Cortex of kidney (tissue), 1 donor: Measurements from ENCODE around the gene AKT1.

Source experiments
- DNase-seq: peaks from one replicate; lab custom pipeline; 2025; lab: John Stamatoyannopoulos, UW

Gene AKT1

DNA sequence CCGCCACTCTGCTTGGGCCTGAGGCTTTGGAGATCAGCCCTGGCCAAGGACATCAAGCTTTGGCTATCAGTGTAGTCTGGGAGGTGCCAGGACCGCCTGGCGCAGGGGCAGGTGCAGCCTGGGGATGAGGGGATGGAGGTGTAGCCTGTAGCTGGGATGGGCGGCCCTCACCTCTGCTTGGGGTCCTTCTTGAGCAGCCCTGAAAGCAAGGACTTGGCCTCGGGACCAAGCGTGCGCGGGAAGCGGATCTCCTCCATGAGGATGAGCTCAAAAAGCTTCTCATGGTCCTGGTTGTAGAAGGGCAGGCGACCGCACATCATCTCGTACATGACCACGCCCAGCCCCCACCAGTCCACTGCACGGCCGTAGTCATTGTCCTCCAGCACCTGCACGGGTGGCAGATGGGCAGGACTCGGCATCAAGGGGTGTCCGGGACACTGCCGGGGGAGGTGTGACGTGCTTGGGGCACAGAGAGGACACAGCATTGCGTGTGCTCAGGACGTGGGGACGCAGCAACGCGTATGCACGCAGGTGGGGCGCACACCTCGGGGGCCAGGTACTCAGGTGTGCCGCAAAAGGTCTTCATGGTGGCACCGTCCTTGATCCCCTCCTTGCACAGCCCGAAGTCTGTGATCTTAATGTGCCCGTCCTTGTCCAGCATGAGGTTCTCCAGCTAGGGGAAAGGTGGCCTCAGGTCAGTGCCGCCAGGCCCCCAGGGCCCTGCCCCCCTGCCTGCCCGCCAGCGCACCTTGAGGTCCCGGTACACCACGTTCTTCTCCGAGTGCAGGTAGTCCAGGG, 22.6 kb downstream of the AKT1 start:
- DNase-seq, result no peak

DNA sequence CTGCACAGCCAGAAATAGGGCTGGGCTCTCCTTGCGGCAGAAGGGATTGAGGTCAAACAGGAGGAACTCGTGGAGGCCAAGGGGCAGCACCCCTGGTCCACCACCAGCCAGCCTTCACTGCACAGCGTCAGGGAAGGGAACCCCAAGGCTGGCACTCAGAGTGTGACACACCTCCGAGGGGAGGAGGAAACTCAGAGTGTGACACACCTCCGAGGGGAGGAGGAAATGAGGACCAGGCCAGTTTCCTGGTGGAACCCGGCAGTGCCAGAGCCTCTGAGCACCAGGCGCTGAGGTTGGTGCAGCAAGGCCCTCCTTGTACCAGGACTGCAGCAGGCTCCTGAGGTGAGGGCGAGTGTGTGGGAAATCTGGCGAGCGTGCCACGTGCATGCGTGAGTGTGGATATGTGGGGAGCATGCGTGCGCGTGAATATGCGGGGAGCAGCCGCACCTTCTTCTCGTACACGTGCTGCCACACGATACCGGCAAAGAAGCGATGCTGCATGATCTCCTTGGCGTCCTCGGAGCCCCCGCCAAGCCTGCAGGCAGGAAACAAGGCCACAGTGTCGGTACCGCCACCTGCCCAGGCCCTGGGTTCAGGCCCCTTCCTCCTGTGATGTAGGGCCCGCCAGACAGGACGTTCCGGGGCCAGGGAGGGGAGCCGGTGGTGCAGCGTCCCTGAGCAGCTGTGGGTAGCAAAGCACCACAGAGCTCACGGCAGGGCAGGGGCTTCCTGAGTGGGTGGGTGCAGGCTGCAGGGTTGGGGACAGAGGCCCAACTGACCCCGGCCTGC, 23.4 kb downstream of the AKT1 start:
- DNase-seq, result no peak

DNA sequence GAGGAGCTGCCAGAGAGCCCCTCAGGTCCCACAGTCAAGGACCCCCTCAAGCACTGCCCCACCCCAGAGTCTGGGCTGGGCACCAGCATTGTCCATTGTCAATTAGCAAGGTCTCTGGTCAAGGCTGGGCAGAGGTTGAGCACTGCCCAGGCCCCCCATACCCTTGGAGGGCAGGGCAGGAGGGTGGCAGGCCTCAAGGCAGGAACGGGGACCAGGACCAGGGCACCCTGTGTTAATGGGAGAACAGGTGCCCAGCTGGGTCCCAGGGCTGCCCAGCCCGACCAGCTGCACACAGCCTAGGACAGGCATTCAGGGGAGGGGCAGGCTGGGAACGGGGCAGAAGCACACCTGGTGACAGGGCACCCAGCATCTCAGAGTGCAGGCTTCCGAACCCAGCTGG, 24.2 kb downstream of the AKT1 start:
- no peak for DNase-seq

DNA sequence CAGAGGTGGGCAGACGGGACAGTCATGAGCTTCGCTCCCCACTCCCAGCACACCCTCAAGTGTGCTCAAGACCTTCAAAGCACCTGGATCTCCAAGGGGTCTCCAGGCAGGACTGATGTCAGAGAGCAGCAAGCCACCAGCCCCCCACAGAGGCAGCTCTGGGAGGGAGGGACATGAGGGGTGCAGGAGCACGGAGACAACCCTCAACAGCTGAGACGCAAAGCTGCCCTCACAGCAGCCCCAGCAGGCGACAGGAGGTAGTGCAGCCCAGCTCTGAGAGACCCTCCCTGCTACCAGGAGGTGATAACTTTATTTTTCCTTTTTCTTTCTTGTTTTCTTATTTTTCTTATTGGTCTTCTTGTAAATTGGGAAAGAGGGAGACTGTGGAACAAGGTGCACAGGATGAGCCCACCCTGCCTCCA, 24.7 kb downstream of the AKT1 start:
- no peak for DNase-seq

DNA sequence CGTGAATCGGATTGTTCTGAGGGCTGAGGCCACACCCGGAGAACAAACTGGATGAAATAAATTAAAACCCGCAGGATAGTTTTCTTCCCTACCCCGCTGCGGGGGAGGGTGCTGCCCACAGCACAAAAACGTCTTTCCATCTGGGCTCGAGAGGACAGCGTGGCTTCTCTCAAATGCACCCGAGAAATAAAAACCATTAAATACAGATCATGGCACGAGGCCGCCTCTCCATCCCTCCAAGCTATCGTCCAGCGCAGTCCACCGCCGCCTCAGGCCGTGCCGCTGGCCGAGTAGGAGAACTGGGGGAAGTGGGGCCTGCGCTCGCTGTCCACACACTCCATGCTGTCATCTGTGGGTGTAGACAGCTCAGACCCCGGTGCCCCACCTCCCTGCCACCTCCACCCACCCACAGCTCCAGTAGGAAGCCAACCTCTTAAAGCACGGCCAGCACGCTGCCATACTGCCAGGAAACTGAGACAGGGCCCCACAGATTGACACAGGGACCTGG, 25.4 kb downstream of the AKT1 start:
- no peak for DNase-seq

DNA sequence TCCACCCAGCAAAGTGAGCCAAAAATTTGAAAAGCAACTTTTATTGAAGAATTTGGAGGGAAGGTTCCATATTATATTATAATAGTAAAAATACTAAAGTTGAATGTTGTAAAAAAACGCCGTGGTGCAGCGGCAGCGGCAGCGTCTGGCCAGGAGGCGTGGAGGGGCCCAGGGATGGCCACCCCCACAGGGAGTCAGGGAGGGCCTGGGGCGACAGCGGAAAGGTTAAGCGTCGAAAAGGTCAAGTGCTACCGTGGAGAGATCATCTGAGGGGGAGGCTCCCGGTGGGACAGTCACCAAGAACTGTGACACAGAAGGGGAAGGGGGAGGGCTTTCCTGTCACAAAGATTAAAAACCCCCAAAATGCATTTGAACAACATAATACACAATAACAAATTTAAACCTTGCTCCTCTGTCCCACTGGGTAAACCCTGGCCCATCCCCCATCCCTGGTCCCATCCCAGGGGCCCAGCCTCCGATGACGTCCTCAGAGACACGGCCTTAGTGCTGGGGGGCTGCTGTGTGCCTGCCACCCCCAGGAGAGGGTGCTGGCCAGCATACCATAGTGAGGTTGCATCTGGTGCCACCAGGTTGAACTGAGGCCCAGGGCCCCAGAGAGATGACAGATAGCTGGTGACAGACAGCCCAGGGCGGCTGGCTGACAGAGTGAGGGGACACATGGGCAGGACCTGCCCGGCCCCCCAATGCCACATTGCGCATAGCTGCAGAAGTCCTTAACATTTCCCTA, 26.1 kb downstream of the AKT1 start:
- no peak for DNase-seq

DNA sequence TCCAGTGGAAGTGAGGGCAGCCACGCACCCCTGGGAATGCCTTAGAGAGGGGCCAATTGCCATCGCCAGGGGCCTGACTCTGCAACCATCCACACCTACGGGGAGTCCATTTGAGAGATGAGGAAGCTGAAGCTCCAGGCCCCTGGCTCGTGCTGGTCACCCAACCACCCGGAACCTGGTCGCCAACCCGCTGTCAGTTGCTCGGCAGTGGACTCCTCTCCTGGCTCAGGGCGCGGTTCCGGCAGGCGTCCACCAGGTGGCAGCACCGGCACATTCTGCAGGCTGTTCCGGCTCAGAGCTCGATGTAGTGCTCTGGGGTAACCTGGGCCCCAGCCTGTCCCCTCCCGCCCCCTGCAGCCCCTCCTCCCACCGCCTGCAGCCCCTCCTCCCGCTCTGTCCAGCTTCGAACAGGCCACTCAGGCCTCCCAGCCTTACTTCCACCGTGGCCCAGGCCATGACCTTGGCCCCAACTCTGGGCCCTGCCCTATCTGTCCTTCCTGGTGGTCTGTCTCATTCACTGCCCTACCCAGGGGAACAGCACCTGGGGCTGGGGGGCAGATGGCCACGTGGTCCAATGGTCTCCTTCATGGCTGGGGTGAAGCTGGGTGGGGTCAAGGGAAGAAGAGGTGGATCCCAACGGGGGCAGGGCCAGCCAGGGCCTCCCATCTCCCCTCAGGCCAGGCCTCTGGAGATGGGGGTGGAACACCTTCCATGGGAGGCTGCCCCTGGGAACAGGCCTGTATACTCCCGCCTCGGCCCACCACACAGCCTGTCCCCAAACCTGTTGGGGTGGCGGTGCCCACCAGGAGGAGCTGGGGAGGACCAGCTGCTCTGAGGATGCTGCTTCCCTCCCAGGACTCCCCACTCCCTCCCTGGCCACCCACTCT, 26.9 kb downstream of the AKT1 start:
- no peak for DNase-seq

DNA sequence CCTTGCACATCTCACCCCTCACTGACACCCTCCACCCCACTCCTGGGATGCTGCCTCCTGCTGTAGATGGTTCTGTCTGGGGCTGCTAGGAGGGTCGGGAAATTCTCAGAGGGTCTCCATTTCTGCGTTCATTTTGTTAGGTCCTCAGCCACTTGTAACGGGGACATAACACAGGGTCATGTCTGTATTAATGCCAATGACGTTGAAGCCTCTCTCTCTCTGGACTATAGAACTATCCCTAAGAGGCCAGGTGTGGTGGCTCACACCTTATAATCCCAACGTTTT, 28.0 kb downstream of the AKT1 start:
- DNase-seq, result no peak

DNA sequence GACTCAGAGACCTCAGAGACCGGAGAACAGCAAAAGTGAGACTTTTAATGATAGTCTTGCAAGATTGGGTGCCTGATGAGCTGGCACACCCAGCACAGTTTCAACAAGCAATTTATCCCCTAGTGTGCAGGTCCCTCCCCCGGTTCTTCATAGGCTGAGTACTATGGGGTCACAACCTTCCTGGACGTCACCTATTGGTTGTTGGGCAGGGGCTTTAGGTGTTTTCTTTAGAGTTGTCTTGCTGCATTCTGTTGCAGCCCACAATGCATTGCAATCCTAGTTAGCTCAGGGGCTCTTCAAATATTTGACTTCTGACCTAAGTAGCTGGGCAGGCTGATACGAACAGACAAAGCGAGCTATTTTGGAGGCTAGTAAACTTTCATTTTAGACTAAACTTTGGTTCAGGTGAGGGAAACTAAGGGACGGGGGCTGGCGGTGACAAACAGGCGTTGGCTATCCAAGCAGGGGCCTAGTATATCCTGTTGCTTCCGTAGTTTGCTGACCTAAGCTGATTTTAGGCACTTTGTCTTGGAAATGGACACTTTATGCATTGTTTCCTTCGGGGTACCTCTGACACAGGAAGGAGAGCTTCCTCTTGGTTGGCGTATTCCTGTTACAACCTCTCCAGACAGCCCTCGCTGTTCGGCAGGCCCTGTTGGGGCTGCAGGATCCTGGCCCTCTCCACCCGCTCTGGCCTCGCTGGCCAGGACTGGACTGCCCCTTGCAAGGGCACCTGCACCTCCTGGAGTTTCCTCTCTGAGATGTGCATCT, 28.5 kb downstream of the AKT1 start:
- DNase-seq, result no peak

DNA sequence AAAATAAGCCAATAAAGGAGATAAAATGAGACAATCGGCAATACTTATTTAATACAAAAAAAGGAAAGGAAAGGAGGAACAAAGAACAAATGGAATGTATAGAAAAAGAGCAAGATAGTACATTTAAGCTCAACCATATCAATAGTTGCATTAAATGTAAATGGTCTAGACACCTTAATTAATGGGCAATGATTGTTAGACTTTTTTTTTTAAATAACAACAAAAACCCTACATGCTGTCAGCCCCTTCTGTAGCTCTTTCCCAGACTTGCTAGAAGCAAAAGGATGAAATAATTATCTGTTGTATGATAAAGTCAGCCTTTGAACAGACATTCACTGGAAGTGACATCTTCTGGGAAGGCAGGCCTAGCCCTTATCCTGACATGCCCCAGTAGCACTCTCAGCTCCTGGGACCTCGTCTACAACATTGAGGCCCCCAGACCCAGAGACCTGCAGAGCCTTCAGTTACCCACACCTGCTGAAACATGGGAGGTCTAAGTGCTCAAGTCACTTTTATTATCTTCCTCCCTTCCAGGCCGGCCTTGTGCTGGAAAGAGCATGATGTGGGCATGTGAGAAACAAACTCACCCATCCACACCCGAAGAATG, 29.2 kb downstream of the AKT1 start:
- DNase-seq, result no peak

DNA sequence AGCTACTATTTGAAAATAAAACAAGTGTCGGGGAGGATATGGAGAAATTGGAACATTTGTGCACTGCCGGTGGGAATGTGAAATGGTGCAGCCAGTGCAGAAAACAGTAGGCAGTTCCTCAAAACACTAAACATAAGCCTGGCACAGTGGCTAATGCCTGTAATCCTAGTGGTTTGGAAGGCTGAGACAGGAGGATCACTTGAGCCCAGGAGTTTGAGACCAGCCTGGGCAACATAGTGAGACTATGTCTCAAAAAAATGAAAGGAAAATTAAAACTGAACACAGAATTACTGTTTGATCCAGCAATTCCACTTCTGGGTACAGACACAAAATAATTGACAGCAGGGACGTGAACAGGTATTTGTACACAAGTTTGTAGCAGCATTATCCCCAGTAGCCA, 30.0 kb downstream of the AKT1 start:
- DNase-seq, result no peak

DNA sequence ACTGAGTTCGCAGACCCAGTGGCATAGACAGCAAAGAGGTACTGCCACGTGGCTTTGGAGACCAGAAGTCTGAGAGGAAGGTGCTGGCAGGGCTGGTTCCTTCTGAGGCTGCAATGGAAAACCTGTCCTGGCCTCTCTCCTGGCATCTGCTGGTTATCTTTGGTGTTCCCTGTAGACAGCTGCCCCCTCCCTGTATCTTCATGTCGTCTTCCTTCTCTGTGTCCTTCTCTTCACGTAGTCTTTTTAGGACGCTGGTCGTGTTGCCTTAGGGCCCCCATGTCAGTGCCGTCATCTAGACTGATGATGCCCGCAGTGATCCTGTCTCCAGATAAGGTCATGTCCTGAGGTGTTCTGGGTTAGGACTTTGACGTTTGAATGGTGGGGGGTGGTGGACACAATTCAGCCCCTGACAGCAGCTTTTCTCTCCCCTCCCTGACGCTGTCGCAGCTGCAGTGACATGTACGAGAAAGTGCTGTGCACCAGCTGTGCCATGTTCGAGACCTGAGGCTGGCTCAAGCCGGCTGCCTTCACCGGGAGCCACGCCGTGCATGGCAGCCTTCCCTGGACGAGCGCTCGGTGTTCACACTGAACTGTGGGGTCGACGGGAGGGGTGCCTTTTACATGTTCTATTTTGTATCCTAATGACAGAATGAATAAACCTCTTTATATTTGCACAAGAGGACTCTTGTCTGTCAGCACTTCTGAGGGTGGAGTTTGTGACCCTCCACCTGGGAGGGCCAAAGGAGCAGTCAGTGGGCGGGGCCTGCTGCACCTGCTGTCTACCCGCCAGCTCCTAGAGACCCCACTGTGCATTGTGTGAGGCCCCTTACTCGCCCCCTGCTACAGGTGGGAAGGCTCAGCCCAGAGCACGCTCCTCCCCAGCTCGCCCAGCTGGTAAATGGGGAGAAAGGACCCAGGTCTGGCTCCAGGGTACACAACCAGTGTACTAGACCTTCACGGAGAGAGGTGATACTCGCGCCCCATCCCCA, 36.3 kb downstream of the AKT1 start:
- no peak for DNase-seq

DNA sequence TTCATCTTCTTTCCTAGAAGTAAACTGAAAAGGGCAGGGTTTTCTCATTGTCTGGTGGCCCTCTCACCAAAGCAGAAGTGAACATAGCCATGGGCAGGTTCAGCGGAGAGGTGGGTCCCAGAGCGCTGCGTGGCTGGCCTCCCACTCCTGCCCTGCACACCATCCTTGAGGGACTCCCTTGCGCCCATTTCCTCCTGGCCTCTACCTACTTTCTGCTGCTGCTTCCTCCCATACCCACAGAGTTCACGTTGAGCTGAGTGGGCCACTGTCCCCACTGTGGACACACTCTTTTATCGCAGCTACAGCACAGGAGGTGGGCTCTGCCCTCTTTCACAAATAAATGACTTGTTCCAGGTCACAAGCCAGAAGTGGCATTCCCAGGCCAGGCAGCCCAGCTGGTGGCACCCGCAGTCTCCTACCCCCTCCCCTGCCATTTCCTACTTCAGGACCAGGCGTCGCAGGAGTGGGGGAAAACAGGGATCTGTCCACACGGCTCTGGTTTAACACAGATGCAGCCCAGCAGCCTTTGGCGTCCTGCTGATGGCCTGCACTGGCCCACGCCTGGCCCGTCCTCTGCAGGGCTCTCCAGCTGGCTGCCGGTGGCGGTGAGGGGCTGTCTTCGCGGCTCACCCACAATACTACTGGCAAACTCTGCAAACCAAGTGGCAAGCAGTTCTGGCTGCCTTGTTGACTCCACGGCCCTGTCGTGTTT, 37.7 kb downstream of the AKT1 start:
- no peak for DNase-seq

DNA sequence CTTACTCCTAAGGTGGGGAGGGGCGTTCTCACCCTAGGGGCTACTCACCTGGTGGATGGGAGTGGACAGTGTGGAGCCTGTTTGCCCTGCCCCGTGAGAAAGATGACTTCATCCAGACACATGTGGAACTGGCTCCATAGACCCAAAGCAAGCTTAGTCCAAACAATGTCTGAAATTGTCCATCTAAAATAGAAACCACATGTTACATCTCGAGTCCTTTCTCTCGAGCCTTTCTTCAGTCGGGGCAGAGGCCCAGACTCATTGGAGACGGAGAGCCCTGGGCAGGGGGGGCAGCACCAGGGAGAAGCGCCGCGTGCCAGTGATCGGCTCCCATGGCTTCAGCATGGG, 38.3 kb downstream of the AKT1 start:
- DNase-seq, result no peak

DNA sequence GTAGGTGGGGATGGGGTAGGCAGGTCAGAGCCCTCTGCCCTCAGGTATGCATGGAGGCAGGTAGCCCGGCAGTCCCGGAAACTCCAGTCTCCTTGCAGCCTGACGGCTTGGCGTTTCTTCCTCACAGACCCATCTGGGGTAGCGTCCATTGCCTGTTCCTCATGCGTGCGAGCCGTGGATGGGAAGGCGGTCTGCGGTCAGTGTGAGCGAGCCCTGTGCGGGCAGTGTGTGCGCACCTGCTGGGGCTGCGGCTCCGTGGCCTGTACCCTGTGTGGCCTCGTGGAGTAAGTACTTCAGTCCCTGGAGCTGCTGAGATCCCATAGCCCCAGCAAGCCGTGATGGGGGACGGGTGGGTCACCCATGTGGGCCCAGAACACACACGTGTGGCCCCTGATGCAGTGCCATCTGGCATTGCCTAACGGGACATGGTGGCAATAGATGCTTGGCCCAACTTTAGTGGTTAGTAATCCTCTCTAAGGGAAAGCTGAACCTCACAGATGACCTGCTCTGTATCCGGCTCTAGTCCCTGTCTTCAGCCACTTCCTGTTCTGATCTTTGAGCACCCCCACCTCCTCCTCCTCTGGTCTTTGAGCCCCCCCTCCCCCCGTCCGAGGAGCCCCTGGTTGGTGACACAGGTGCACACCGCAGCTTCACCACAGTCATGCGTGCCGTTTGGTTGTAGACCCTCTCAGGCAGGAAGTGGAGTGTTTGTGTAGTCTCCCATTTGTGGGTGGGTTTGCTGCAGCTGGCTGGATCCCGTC, 38.9 kb downstream of the AKT1 start:
- DNase-seq, result no peak

DNA sequence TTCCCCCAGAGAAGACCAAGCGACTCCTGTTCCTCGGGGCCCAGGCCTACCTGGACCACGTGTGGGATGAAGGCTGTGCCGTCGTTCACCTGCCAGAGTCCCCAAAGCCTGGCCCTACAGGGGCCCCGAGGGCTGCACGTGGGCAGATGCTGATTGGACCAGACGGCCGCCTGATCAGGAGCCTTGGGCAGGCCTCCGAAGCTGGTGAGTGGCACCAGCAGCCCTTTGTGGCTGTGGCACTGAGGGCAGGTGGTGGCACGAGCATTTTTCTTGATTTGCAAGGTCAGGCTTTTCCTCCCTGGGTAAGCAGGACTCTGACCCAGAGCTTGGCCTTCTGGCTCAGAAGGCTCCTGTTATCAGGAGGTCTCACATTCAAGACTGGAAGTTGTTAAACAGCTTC, 39.9 kb downstream of the AKT1 start:
- no peak for DNase-seq

DNA sequence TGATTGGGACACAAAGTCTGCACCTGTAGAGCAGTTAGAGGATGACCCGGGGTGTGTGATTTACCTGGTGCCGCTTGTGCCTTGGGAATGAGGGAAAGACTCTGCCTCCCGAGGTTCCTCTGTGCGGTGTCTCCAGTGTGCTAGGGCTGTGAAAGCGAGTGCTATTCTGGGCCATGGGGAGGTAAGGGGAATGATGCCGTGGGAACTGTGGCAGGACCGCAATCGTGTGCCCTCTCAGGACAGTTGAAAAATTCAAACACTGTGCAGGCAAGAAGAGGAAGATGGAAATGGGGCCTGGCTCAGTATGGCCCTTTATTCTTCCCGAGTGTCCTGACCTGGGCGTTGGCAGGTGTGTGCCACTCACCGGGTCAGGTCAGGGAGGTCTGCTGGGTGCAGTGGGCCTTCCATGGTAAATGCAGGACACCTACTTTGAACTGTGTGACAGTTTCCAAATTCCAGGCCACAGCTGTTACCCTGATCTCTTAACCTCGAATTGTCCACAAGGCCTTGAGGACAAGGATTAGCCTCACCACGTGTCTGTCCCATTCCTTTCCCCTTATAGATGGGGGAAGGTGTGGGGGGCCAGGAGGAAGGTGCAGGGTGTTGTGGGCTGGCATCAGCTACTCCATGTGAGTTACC, 41.2 kb downstream of the AKT1 start:
- DNase-seq, result no peak
